ENCODE measurements around the gene CA12.

Gene CA12

DNA sequence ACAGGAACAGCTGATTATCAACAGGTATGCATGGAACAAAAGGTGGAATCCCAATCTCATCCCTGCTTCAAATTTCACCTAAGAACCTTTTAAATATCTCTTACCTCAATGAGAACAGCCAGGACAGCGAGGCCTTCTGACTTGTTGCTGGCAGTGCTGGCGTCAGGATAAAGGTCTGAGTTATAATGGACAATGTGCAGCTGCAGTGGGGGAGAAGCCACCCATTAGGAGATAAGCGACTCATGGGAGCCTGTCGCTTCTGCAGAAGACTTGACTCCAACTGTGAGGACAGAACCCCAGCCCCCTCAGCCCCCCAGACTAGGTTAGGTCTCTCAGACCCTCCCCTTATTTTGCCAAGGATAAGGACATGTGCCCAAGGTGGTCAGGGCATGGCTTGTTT, 39.7 kb downstream of the CA12 start:
- ChIA-PET POLR2A (no interaction called here), CTCF (no interaction called here)
- TF ChIP-seq, protein P1, sequence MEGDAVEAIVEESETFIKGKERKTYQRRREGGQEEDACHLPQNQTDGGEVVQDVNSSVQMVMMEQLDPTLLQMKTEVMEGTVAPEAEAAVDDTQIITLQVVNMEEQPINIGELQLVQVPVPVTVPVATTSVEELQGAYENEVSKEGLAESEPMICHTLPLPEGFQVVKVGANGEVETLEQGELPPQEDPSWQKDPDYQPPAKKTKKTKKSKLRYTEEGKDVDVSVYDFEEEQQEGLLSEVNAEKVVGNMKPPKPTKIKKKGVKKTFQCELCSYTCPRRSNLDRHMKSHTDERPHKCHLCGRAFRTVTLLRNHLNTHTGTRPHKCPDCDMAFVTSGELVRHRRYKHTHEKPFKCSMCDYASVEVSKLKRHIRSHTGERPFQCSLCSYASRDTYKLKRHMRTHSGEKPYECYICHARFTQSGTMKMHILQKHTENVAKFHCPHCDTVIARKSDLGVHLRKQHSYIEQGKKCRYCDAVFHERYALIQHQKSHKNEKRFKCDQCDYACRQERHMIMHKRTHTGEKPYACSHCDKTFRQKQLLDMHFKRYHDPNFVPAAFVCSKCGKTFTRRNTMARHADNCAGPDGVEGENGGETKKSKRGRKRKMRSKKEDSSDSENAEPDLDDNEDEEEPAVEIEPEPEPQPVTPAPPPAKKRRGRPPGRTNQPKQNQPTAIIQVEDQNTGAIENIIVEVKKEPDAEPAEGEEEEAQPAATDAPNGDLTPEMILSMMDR (IDR thresholded peaks at IDR 0.05; ENCODE audit: insufficient read depth, low read length, missing control alignments) = no peak
- no peak for DNase-seq (ENCODE audit: low read depth, low spot score)
- no peak overlapping the region for H3K4me3 ChIP-seq (ENCODE audit: low read depth, low read length)

DNA sequence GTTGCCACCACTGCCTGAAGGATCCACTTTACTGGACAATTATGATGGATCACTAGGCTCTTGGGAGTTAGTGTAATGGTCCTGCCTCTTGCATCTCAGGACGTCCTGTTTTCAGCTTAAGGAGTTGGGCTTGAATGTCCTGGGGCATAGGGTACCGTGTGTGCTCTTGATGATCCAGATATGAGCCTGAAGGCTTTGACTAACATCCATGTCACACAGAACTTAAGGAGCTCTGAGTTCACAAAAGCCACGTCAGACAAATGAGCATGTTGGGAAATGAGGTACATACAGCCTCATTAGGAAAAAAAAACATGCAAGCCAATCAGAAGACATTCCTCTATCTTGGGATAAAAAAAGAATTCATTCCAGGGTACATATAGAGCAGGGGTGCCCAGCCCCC, 40.8 kb downstream of the CA12 start:
- CTCF ChIA-PET = interaction anchor here (0.9 kb wide), 1 partner anchor 146 kb away, joined by 3 read pairs; no protein-coding TSS in a partner anchor
- no peak for DNase-seq (ENCODE audit: low read depth, low spot score)
- POLR2A ChIA-PET = no interaction called here
- H3K4me3 ChIP-seq (ENCODE audit: low read depth, low read length) = no peak overlapping the region
- TF ChIP-seq, protein P1 (IDR thresholded peaks at IDR 0.05; ENCODE audit: insufficient read depth, low read length, missing control alignments) = no peak

DNA sequence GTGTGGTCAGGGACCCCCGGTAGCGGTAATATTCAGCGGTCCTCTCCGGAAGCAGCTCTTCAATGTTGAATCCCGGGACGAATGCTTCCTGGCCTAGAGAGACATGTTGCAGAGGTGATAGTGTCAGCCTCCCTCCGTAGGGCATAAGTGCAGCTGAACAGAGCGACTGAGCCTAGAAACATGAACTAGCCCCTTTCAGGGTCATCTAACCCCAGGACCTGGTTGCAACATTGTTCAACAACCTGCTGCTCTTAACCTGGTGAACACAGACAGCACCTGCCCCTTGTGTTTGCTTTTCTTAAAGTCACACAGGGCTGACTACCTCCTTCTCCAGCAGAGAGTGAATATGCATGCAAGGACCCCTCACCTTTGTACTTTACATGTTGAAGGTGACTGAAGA, 41.3 kb downstream of the CA12 start:
- DNase-seq (ENCODE audit: low read depth, low spot score) = no peak
- TF ChIP-seq, protein P1 (IDR thresholded peaks at IDR 0.05; ENCODE audit: insufficient read depth, low read length, missing control alignments) = no peak
- POLR2A ChIA-PET = no interaction called here
- H3K4me3 ChIP-seq (ENCODE audit: low read depth, low read length) = no peak overlapping the region
- CTCF ChIA-PET = interaction anchor here (0.9 kb wide), 1 partner anchor 147 kb away, joined by 3 read pairs; no protein-coding TSS in a partner anchor

DNA sequence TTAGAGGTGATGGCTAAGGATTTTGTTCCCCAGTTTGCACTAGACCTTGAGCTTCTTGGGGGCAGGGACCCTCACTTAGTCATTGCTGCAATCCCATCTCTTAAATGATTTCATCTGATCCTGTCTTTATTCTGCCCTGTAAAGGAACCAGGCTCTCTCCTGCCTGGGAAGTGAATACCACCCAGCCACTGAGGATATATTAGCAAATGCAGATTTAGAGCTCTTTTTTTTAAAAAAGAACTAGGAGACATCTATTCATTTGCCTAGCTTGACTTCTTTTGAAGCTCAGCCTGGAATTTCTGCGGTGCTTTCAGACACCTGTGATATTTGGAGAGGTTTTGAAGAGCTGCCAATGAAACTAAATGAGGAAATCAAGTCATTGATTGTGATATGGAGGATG, 41.8 kb downstream of the CA12 start:
- H3K4me3 ChIP-seq (ENCODE audit: low read depth, low read length) = no peak overlapping the region
- TF ChIP-seq, protein P1 (IDR thresholded peaks at IDR 0.05; ENCODE audit: insufficient read depth, low read length, missing control alignments) = no peak
- CTCF ChIA-PET = interaction anchor here (0.9 kb wide), 1 partner anchor 148 kb away, joined by 3 read pairs; no protein-coding TSS in a partner anchor
- DNase-seq (ENCODE audit: low read depth, low spot score) = no peak
- POLR2A ChIA-PET = no interaction called here

DNA sequence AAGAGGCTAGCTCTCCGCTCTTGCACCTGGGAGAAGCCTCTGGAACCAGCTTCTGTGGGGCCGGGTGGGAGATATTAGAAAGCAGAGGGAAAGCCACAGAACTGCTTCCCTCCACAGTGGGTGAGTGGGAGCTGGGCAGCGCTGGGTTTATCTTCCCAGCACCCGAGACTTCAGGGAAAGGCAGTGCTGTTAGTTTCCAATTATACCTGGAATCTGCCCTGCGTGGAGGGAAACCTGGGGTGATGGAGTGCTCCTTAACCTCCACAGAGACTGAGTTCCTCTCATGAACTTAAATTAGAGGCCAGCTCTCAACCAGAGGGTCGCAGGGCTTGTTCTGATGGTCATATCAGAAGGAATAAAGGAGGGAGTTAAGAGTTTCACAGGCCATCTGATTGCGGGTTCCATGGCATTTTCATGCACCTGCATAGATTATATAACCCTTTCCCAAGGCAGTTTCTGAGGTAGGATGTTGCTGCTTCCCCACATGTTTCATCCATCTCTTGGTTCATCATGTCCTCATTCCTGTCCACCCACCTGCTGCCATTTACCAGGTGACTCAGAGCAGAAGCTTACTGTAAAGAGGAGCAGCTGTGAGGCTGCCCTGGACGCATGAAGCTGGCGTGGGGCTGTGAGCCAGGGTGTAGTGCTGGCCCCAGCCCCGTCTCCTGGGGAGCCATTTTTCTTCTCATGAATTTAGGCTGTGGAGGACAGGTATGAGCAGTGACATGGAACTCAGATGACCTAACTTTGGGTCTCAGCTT, 42.5 kb downstream of the CA12 start:
- TF ChIP-seq, protein P1 (IDR thresholded peaks at IDR 0.05; ENCODE audit: insufficient read depth, low read length, missing control alignments) = no peak
- no peak for DNase-seq (ENCODE audit: low read depth, low spot score)
- no peak overlapping the region for H3K4me3 ChIP-seq (ENCODE audit: low read depth, low read length)
- CTCF ChIA-PET = interaction anchor here (1.1 kb wide), 1 partner anchor 9 kb away, joined by 3 read pairs; no protein-coding TSS in a partner anchor
- POLR2A ChIA-PET = no interaction called here

DNA sequence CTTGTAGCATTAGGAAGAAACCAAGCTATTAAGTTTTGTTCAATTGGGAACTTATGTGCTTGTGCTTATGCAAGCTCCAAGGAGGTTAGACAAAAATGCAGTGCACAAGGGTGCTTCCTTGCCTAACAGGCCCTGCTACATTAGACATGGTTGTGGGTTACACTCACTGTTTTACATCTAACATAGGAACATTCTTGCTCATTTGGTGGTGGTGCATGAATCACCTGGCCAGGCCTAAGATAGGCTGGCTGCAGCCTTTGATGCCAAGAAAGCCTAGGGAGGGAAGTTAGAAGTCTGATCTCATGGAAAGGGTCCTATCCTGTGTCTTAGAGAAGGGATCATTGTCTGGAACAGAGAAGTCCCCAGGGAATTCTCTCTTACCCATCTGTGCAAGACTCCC, 43.5 kb downstream of the CA12 start:
- CTCF ChIA-PET = interaction anchor here (1.1 to 1.6 kb wide), 2 partner anchors 10 to 48 kb away, joined by 3 to 5 read pairs; no protein-coding TSS in a partner anchor
- TF ChIP-seq, protein P1 (IDR thresholded peaks at IDR 0.05; ENCODE audit: insufficient read depth, low read length, missing control alignments) = no peak
- H3K4me3 ChIP-seq (ENCODE audit: low read depth, low read length) = no peak overlapping the region
- no peak for DNase-seq (ENCODE audit: low read depth, low spot score)
- POLR2A ChIA-PET = no interaction called here
